A673 (cell line): ENCODE results near the gene CUBN.

ENCODE experiments used
- CTCF ChIP-seq: fragments of 300-800, 200-600 bp; sonication (generic); conservative IDR thresholded peaks from 2 replicates; pipeline ENCODE4 v1.5.1; 2017; ENCODE audit warnings: low read depth, mild to moderate bottlenecking, antibody characterized with exemption, low read length, moderate library complexity, mixed read lengths
- EZH2 ChIP-seq: fragments of 200-600 bp; sonication (generic); IDR thresholded peaks from 2 replicates; pipeline ENCODE4 v1.6.1; 2017; ENCODE audit warnings: borderline replicate concordance, low read depth, mild to moderate bottlenecking, mixed read lengths, antibody characterized with exemption, low read length; ENCODE audit not compliant: poor library complexity, severe bottlenecking

- TF ChIP-seq CTCF = no peak
- no peak for TF ChIP-seq EZH2
Measured at GRCh38 chr10:16794005-16794404, 335.6 kb downstream of the CUBN start.
